OCI-LY3 (cell line): ENCODE results near the gene APOBEC3A.

Experiments
- CTCF ChIP-seq: fragments of 200-600, 300-600 bp; sonication (generic); IDR thresholded peaks from 2 replicates; pipeline ENCODE4 v1.5.1; 2014; ENCODE audit warnings: antibody characterized with exemption, low read length, low read depth
- EZH2phosphoT487 ChIP-seq: fragments of 200-600 bp; shearing (Covaris generic); IDR thresholded peaks from 2 replicates; pipeline ENCODE4 v1.6.1; 2018; ENCODE audit warnings: antibody characterized with exemption, mixed run types, low read depth

- TF ChIP-seq CTCF = no peak
- TF ChIP-seq EZH2phosphoT487 = no peak
Measured at GRCh38 chr22:38953577-38954413, 3.6 kb upstream of the APOBEC3A start.
